HT1080 (cell line): ENCODE measurements around the gene GADD45G. TPM values are rescaled to one million over a fixed set of nuclear protein-coding genes. Genes with fewer than 3 reads are reported as not detected.

ENCODE experiments used
- DNase-seq: peaks from one replicate; pipeline ENCODE4 v3.0.0-alpha.2; 2015; ENCODE audit warnings: low read depth
- total RNA-seq: library from RNA; depleted of rRNA; stranded (reverse); fragments of >200 nt; shearing (Covaris generic); gene quantifications from 2 replicates; pipeline ENCODE4 v1.2.3, GENCODE V29; 2014; rRNA removed

GADD45G gene
- total RNA-seq, 1 experiment from 2014 or later: not detected

DNA sequence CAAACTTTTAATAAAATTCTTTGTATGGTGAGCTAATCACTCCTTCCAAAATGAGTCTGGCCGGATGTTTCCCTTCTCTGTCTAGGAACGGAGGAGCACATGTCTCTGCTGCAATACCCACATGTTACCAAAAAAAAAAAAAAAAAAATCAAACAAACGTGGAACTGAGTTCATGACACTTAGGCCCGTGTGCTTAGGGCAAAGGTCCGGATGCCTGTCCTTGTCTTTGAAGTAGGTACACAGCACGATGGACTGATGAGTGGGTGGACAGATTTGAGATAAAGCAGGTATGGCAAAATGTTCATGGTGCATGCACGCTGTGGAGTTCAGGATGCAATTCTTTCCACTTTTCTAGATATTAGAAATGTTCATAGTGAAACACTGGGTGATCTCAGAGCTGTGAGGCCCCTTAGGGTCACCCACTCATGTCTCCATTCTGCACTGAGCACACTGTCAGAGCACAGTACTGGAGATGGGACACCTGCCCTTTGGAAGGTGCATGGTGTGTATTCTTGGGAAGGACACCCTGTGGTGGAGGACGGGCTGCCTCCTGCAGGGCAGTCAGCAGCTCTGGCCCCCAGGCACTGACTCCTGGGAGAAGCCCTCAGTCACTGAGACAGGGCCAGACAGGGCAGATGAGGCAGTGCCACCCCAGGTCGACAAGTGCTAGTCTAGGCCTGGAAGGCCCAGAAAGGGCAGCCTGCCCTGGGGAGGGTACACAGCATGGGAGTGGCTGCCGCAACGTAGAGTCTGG is 43.6 kb downstream of the GADD45G start:
- no peak for DNase-seq

DNA sequence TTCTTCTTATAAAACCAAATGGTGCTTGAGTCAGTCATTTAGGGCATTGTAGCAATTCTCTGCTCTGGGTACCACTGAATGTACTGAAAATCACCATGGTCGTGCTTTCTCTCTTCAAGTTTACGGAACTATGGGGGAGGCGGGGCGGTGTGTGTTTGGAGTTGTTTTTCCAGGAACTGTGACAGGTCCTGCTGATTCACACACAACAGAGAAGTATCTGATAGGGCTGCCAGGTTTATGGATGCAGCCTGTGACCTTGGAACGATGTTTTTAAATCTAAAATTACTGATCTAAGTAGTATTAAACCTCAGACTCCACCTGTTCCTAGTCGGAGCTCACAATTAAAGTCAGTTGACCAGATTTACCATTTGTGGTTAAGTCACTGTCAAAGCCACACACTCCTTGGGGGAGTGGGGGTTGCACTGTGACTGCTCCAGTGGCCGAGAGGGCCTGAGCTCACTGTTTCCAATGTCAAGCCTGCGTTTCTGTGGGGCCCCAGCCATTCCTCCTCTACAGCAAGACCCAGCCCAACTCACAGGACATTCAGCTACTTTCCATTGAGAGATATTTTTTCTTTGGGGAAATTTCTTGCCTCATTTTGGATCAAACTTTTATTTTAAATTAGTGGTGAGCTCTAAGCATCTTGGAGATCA is 44.4 kb downstream of the GADD45G start:
- no peak for DNase-seq

DNA sequence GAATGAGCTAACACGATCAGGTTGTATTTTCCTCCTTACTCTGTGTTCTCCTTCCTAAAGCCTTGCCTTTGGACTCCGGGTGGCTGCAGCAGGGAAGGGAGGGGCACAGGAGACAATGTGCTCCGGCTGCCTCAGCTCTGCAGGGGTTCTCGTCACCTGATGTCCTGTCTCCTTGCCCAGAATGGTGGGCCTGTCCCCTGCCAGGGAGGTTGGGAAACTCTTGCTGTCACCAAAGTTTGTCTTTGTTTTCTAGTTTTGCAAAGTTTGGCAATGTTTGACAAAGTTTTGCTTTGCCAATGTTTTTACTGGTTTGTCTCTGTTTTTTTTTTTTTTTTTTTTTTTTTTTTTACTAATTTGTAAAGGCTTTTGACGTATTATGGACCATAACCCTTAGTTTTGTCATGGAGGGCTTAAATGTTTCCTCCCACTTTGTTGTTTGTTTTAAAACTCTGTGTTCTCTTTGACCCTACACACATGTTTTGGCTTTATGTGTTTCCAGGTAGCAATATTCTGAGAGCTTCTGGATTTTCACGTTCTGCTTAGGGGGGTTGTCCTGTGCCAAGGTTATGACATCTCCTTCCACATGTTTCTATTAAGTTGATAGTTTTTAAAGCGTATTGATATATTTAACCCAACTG is 49.3 kb downstream of the GADD45G start:
- DNase-seq: no peak

DNA sequence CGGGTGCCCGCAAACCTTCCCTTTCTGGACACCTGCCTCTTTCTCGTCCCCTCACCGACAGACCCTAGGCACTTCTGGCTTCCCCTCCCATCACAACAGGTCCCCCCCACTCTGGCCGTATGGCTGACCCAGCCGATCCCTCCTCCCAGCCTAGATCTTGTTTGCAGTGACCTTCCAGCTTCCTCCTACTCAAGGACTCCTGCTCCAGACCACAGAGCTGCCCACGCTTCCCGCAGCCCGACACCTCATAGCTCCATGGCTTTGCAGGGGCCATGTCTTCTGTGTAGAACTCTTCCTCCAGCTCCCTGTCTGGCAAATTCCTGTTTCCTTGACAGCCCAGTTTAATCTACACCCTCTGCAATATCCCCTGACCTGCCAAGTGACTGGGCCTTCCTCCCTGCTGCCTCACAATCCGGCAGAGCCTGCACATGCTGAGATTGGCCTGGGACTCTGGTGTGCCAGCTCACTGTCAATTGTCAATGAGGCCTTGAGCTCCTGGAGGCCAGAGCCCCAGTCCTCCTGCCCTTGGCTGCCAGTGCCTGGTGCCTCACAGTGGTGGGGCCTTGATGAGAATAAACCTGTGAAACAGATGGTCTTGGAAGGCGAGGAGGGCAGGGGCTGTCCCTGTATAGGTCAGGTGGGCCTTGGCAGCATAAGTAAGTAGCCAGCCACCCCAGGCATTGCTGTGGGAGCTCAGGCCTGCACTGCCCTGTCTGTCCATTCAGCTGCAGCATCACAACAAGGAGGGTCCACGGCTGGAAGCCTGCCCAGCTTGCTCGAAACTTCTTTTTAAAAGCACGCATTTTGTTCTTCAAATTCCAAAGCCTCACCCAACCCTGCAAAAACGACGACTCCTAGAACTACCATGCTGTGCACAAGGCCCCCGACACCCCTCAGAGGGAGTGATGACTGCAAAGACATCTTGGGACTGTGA is 50.5 kb downstream of the GADD45G start:
- no peak for DNase-seq

Other genes with a start within 250 kb of the GADD45G start
- gene SEMA4D, start 106.9 kb upstream of the GADD45G start, total RNA-seq: 5.0 and 10.5 TPM in 2 replicates